ENCODE measurements around the gene HSPA5.

DNA sequence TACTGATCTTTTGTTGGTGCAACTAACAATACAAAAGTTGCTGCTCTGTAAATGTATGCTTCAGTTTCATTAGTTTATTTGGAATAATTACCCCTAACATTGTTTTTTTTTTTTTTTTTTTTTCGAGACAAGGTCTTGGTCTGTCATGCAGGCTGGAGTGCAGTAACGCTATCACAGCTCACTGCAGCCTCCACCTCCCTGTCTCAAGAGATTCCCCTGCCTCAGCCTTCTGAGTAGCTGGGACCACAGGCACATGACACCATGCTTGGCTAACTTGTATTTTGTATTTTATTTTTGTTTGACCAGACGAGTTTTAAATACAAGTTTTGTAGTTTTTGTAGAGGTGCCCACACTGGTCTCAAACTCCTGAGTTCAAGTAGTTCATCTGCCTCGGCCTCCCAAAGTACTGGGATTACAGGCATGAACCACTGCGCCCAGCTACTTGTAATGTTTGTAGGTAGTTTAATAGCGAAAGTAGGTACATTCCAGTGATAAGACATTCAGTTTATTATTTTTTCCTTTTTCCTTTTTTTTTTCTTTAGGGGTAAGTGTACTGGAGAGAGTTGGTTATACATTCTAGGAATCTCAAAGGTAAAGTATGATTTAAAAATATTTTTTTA, 27.4 kb upstream of the HSPA5 start:
- TF ChIP-seq, protein P1, sequence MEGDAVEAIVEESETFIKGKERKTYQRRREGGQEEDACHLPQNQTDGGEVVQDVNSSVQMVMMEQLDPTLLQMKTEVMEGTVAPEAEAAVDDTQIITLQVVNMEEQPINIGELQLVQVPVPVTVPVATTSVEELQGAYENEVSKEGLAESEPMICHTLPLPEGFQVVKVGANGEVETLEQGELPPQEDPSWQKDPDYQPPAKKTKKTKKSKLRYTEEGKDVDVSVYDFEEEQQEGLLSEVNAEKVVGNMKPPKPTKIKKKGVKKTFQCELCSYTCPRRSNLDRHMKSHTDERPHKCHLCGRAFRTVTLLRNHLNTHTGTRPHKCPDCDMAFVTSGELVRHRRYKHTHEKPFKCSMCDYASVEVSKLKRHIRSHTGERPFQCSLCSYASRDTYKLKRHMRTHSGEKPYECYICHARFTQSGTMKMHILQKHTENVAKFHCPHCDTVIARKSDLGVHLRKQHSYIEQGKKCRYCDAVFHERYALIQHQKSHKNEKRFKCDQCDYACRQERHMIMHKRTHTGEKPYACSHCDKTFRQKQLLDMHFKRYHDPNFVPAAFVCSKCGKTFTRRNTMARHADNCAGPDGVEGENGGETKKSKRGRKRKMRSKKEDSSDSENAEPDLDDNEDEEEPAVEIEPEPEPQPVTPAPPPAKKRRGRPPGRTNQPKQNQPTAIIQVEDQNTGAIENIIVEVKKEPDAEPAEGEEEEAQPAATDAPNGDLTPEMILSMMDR (IDR thresholded peaks at IDR 0.05 in 4 of 5, conservative IDR thresholded peaks at IDR 0.05 in 1 of 5), result no peak
- TF ChIP-seq POLR2A (IDR thresholded peaks at IDR 0.05), result no peak

Measured in gastrocnemius medialis (tissue), 4 donors.